Stomach (tissue), 9 donors: ENCODE data around the gene PMM2. TPM values are rescaled to one million over a fixed set of nuclear protein-coding genes. Genes with fewer than 3 reads are reported as not detected.
A peak's percentile ranks its signal among the peaks of the same experiment; 100 is the strongest.

Experiments used
- DNase-seq, 2 donors: peaks; one replicate each; pipeline versions ENCODE4 v3.0.0 to v3.0.0-alpha.2; 2013 to 2019
- H3K27ac ChIP-seq, 5 donors: fragments of 200-600 bp in 4 of 5; sonication (generic) in 4 of 5; one replicate each; pipeline ENCODE4 v1.5.1; 2013 to 2019; ENCODE audit warnings: mild to moderate bottlenecking in 1 of 5, moderate library complexity in 1 of 5
- H3K27me3 ChIP-seq, 3 donors: fragments of 200-600 bp; sonication (generic); one replicate each; pipeline ENCODE4 v1.5.1; 2017 to 2019; ENCODE audit warnings: mixed run types in 1 of 3
- H3K36me3 ChIP-seq, 4 donors: fragments of 200-600 bp; sonication (generic); 1 replicate in 3 of 4; 2 replicates in 1 of 4; pipeline ENCODE4 v1.5.1; 2016 to 2019
- H3K4me1 ChIP-seq, 4 donors: fragments of 200-600 bp; sonication (generic); one replicate each; pipeline ENCODE4 v1.5.1; 2016 to 2019
- H3K4me3 ChIP-seq, 4 donors: fragments of 200-600 bp; sonication (generic) in 3 of 4; one replicate each; pipeline ENCODE4 v1.5.1; 2016 to 2019; ENCODE audit warnings: mild to moderate bottlenecking in 1 of 4
- H3K9me3 ChIP-seq, 4 donors: fragments of 200-600 bp; sonication (generic); one replicate each; pipeline ENCODE4 v1.5.1; 2016 to 2019
- EP300 ChIP-seq: sonication (generic); formaldehyde crosslinking; IDR thresholded peaks from one replicate; pipeline ENCODE4 v1.6.1; 2017; ENCODE audit warnings: antibody characterized with exemption
- POLR2A ChIP-seq, 4 donors: fragments of 450-650 bp; IDR thresholded peaks; one replicate each; pipeline ENCODE4 v1.6.1; 2016; ENCODE audit warnings: antibody characterized with exemption in 4 of 4, control low read depth in 2 of 4, mild to moderate bottlenecking in 1 of 4, moderate library complexity in 1 of 4
- POLR2AphosphoS5 ChIP-seq, 3 donors: sonication (generic); formaldehyde crosslinking; IDR thresholded peaks; one replicate each; pipeline ENCODE4 v1.6.1; 2016; ENCODE audit warnings: antibody characterized with exemption in 3 of 3
- WGBS, 5 donors: extraction: QIAGEN DNeasy Blood & Tissue Kit in 3 of 5; methylation state at CpG; one replicate each; pipeline versions ENCODE4 v1.1.5 to v1.1.7; 2013 to 2018; 5-methylcytosine and 5-hydroxymethylcytosine counted together
- intact Hi-C: fragments of 100-400 bp; cut with DNase I; formaldehyde crosslinking; loops from one replicate; pipeline ENCODE4 v1.15.1; 2023; ENCODE audit warnings: low total_unique reads
- polyA plus RNA-seq, 3 donors: library from polyadenylated mRNA; stranded (reverse); fragments of 200-250 nt; gene quantifications; one replicate each; pipeline ENCODE4 v1.2.3, GENCODE V29; 2013
- total RNA-seq, 5 donors: library from RNA; depleted of rRNA; stranded (reverse); fragments of >200 nt; gene quantifications; one replicate each; pipeline versions ENCODE4 v1.1.0 to v1.2.3, GENCODE V29; 2014 to 2016
- TF ChIP-seq, protein P1 (sequence below), 7 experiments: fragments of 450-650 bp in 4 of 7; fragments of 200-600 bp in 3 of 7; sonication (generic) in 3 of 7; IDR thresholded peaks; one replicate each; pipeline ENCODE4 v1.5.1; 2016 to 2019; ENCODE audit warnings: antibody characterized with exemption in 7 of 7, control low read depth in 2 of 7, mild to moderate bottlenecking in 1 of 7
- donor health status: healthy with polysubstance abuse.
- donor health status: Bipolar disorder and iron deficiency.
- donor health status: healthy.

PMM2 gene
- total and polyA plus RNA-seq, 8 donors, result 15.1 to 89.3 (median 40.4) TPM

DNA sequence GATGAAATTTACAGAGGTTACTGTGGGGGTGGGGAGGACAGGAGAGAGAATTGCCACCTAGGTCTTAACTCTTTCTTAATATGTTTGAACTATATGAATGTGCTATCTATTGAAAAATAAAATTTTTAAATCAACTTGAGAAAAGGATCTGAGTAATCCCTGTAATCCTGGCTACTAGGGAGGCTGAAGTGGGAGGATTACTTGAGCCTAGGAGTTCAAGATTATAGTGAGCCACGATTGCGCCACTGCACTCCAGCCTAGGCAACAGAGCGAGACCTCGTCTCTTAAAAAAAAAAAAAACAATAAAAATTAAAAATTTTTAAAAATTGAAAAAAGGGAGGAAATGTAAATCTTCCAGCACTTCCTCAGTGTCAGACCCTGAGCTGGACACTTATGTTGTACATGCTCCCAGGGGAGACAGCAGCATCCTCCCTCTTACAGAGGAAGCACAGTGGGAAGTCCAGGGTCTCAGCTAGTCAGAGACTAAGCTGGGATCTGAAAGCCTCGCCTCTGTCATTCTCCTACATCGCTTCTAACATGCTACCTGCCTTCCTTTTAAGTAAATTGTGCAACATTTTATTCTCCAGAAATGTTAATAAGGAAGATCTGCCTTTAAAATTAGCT, 21.9 kb downstream of the PMM2 start:
- Histone ChIP-seq H3K27me3 (no peaks in the 10 kb centered on the region), H3K4me3 (no peak overlapping the region), H3K4me1 (no peaks in the 10 kb centered on the region), H3K36me3 (peaks cover 24 to 84% (median 75%) of the 10 kb centered on the region in 4 donors), H3K27ac (no peak overlapping the region), H3K9me3 (no peaks in the 10 kb centered on the region)
- no peak for DNase-seq
- intact Hi-C loops, result no loop called here
- WGBS, 5 donors, result 86 to 93% (median 90%) methylated on average over 6 of the region's 6 CpGs
- no peak for TF ChIP-seq EP300
- no peak for TF ChIP-seq POLR2AphosphoS5 (IDR thresholded peaks at IDR 0.05)
- TF ChIP-seq, protein P1, sequence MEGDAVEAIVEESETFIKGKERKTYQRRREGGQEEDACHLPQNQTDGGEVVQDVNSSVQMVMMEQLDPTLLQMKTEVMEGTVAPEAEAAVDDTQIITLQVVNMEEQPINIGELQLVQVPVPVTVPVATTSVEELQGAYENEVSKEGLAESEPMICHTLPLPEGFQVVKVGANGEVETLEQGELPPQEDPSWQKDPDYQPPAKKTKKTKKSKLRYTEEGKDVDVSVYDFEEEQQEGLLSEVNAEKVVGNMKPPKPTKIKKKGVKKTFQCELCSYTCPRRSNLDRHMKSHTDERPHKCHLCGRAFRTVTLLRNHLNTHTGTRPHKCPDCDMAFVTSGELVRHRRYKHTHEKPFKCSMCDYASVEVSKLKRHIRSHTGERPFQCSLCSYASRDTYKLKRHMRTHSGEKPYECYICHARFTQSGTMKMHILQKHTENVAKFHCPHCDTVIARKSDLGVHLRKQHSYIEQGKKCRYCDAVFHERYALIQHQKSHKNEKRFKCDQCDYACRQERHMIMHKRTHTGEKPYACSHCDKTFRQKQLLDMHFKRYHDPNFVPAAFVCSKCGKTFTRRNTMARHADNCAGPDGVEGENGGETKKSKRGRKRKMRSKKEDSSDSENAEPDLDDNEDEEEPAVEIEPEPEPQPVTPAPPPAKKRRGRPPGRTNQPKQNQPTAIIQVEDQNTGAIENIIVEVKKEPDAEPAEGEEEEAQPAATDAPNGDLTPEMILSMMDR (IDR thresholded peaks at IDR 0.05), result no peak
- TF ChIP-seq POLR2A (IDR thresholded peaks at IDR 0.05), result no peak

DNA sequence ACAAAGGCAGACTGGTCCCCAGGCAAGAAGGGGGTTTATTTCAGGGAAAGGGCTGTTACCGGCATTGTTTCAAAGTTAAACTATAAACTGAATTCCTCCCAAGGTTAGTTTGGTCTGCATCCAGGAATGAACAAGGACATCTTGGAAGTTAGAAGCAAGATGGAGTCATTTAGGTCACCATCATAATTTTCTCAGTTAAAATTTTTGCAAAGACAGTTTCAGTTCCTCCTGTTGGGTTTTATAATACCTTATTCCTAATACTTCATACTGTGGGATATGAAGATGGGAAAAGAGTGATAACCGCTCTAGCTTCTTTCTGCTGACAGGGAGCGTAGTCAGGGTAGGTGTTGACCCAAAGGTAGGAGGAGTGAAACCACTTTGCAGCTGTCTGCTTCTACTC, 24.8 kb downstream of the PMM2 start:
- H3K9me3 ChIP-seq, result no peaks in the 10 kb centered on the region
- no peaks in the 10 kb centered on the region for H3K4me1 ChIP-seq
- peaks cover 5 to 69% (median 50%) of the 10 kb centered on the region in 4 donors for H3K36me3 ChIP-seq
- no peak overlapping the region for H3K4me3 ChIP-seq
- H3K27me3 ChIP-seq, result no peaks in the 10 kb centered on the region
- TF ChIP-seq POLR2A (IDR thresholded peaks at IDR 0.05) (no peak), POLR2AphosphoS5 (IDR thresholded peaks at IDR 0.05) (no peak), EP300 (no peak)
- TF ChIP-seq, protein P1 (IDR thresholded peaks at IDR 0.05), result no peak
- no peak overlapping the region for H3K27ac ChIP-seq
- no peak for DNase-seq
- intact Hi-C loops, result no loop called here
- 88 to 91% (median 89%) methylated on average over 3 of the region's 3 CpGs for WGBS, 5 donors

DNA sequence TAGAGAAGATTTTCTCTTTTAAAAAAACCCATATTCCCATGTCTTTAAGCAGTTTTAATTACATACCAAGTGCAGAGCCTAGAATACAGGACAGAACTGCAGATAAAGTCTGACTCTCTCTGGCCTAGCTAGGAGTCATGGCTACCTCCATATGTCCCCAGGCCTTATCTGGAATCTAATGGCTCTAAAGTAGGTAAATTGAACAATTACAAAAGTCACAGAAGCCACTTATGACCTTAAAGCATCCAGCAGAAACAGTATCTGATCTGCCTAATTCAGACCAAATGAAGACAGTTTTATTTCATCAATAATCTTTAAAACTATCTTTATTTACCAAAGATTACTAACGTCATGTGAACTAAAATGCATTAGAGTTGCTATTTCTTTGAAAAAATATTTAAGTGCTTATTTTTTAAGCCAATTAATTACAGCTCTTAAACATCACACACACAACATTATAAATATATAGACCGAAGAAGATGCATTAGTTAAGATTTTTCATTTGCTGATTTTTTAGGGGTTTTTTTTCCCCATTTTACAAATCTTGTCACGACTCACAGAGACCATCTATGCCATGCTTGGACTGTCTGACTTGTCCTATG, 28.7 kb downstream of the PMM2 start:
- TF ChIP-seq POLR2A (IDR thresholded peaks at IDR 0.05), result no peak
- no peak for TF ChIP-seq POLR2AphosphoS5 (IDR thresholded peaks at IDR 0.05)
- TF ChIP-seq, protein P1 (IDR thresholded peaks at IDR 0.05), result no peak
- TF ChIP-seq EP300, result no peak
- WGBS, 5 donors, result 60 to 85% (median 71%) methylated on average over 3 of the region's 3 CpGs
- intact Hi-C loops, result no loop called here

DNA sequence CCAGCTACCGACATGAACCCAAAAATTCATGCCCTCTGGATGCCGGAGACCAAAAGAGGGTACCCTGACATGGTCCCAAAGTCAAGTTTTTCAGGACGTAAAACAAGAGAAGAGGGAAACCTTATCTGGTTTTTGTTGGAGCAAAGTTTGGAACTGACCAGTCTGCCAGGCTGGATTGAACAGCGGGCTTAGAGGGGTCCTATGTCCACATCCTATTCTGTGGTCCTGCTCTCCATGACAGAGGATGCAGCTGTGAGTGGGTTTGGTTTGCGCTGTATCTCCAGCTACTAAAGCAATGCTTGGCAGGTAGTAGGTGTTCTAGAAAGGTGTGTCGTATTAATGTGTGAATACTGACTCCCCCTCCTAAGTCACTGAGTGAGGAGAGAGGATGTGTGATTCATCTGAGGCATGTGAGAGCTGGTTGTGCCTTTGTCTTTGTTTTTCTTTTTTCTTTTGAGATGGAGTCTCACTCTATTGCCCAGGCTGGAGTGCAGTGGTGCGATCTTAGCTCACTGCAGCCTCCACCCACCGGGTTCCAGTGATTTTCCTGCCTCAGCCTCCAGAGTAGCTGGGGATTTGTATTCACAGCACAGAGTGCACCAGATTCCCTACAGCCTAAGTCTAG, 31.0 kb downstream of the PMM2 start:
- intact Hi-C loops, result no loop called here
- Histone ChIP-seq H3K4me3 (no peak overlapping the region), H3K36me3 (peaks cover 23 to 64% (median 46%) of the 10 kb centered on the region in 4 donors), H3K4me1 (no peaks in the 10 kb centered on the region), H3K9me3 (no peaks in the 10 kb centered on the region), H3K27me3 (no peaks in the 10 kb centered on the region), H3K27ac (no peak overlapping the region)
- TF ChIP-seq POLR2A (IDR thresholded peaks at IDR 0.05) (no peak), EP300 (no peak), POLR2AphosphoS5 (IDR thresholded peaks at IDR 0.05) (no peak)
- TF ChIP-seq, protein P1 (IDR thresholded peaks at IDR 0.05), result no peak
- WGBS, 5 donors, result 93 to 96% (median 94%) methylated on average over 8 of the region's 8 CpGs
- no peak for DNase-seq

More for the DNA sequence above, 28.7 kb downstream of the PMM2 start:
- Histone ChIP-seq H3K36me3 (peaks cover 20 to 57% (median 38%) of the 10 kb centered on the region in 4 donors), H3K9me3 (no peaks in the 10 kb centered on the region), H3K27ac (peak overlapping the region in 1 of 5 donors; percentile 2), H3K4me1 (no peaks in the 10 kb centered on the region), H3K27me3 (no peaks in the 10 kb centered on the region), H3K4me3 (no peak overlapping the region)
- DNase-seq, result no peak
